ENCODE results near the gene CAT.

DNA sequence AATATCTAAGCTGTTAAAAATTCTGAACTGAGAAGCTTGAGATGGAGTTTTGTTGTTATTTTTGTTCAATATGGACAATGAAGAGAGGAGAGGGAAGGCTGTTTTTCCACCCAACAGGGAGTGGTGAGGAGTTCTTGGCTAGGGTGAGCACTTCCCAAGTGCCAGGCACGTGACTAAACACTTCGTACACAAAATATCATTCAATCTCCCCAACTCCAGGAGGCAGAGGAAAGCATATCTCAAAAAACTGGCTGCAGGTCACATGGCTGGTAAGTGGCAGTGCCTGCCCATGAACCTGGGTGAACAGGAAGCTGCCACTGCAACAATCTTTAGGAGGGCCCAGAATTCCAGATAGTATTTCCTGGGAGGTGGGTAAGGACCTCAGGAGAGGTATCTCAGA lies 63.2 kb downstream of the CAT start:
- TF ChIP-seq, protein P1, sequence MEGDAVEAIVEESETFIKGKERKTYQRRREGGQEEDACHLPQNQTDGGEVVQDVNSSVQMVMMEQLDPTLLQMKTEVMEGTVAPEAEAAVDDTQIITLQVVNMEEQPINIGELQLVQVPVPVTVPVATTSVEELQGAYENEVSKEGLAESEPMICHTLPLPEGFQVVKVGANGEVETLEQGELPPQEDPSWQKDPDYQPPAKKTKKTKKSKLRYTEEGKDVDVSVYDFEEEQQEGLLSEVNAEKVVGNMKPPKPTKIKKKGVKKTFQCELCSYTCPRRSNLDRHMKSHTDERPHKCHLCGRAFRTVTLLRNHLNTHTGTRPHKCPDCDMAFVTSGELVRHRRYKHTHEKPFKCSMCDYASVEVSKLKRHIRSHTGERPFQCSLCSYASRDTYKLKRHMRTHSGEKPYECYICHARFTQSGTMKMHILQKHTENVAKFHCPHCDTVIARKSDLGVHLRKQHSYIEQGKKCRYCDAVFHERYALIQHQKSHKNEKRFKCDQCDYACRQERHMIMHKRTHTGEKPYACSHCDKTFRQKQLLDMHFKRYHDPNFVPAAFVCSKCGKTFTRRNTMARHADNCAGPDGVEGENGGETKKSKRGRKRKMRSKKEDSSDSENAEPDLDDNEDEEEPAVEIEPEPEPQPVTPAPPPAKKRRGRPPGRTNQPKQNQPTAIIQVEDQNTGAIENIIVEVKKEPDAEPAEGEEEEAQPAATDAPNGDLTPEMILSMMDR (IDR thresholded peaks at IDR 0.05), result no peak
- TF ChIP-seq ZFX (IDR thresholded peaks at IDR 0.05; ENCODE audit: borderline replicate concordance), result no peak

Data from 22Rv1 (cell line).